IPS-18a (cell line): ENCODE measurements around the gene TRANK1.

Source experiments
- H3K27ac ChIP-seq: one replicate; pipeline ENCODE4 v1.5.1; 2013; ENCODE audit warnings: low read length
- H3K27me3 ChIP-seq: one replicate; pipeline ENCODE4 v1.6.1; 2013; ENCODE audit warnings: mild to moderate bottlenecking, low read length; ENCODE audit not compliant: control insufficient read depth, insufficient read depth
- H3K36me3 ChIP-seq: one replicate; pipeline ENCODE4 v1.6.1; 2013; ENCODE audit warnings: low read depth, low read length; ENCODE audit not compliant: control insufficient read depth
- H3K4me1 ChIP-seq: one replicate; pipeline ENCODE4 v1.6.1; 2013; ENCODE audit warnings: low read depth, low read length; ENCODE audit not compliant: control insufficient read depth
- H3K4me3 ChIP-seq: one replicate; pipeline ENCODE4 v1.5.1; 2013; ENCODE audit warnings: low read length
- H3K9ac ChIP-seq: one replicate; pipeline ENCODE4 v1.6.1; 2013; ENCODE audit warnings: mild to moderate bottlenecking, low read length, moderate library complexity
- H3K9me3 ChIP-seq: one replicate; pipeline ENCODE4 v1.6.1; 2013; ENCODE audit warnings: low read depth, low read length; ENCODE audit not compliant: control insufficient read depth

TRANK1 gene

GRCh38 chr3:36824443-36824842, 120.4 kb downstream of the TRANK1 start:
- H3K27me3 ChIP-seq = no peaks in the 10 kb centered on the region

DNA sequence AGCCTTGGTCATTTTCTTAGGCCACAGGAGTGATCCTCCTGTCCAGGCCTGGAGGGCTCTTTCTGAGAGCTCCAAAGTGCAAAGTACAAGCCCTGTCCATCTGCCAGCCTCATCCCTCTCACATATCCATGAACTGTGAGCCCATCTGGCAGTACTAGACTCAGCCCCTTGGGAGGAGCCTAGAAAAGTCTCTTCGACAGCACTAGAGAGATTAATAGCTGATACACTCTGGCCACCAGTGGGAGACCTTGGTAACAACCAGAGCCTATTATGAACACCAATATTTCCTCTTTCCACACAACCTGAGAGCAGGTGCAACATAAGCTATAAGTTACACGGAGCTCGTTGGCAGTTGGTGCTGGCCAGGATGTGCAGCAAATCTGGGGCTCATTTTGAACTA, 121.0 kb downstream of the TRANK1 start:
- H3K27me3 ChIP-seq = no peaks in the 10 kb centered on the region
- no peak overlapping the region for H3K27ac ChIP-seq
- no peak overlapping the region for H3K4me3 ChIP-seq
- no peak overlapping the region for H3K9ac ChIP-seq
- peaks cover 7% of the 10 kb centered on the region for H3K4me1 ChIP-seq
- no peaks in the 10 kb centered on the region for H3K36me3 ChIP-seq
- no peaks in the 10 kb centered on the region for H3K9me3 ChIP-seq

More at GRCh38 chr3:36824443-36824842, 120.4 kb downstream of the TRANK1 start:
- no peaks in the 10 kb centered on the region for H3K36me3 ChIP-seq
- H3K27ac ChIP-seq = no peak overlapping the region
- H3K9ac ChIP-seq = no peak overlapping the region
- peaks cover 7% of the 10 kb centered on the region for H3K4me1 ChIP-seq
- H3K4me3 ChIP-seq = no peak overlapping the region
- H3K9me3 ChIP-seq = no peaks in the 10 kb centered on the region

DNA sequence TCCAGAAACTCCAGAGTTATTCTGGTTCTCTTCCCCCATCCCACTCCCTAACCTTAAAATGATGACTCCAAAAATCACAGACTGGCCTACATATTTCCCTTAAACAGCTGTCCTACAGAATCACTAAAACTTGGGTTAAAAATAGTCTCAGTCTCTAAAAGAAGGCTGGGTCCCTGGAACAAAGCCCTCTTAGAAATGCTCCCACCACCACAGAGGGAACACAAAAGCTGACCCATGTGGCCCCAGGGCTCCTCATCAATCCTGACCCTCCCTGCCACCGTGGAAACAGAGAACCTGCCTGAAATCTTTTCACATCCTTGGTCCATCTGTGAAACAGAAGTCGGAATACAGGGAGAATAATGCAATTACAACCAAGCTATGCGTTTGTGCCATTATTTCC, 124.8 kb downstream of the TRANK1 start:
- H3K27ac ChIP-seq = no peak overlapping the region

DNA sequence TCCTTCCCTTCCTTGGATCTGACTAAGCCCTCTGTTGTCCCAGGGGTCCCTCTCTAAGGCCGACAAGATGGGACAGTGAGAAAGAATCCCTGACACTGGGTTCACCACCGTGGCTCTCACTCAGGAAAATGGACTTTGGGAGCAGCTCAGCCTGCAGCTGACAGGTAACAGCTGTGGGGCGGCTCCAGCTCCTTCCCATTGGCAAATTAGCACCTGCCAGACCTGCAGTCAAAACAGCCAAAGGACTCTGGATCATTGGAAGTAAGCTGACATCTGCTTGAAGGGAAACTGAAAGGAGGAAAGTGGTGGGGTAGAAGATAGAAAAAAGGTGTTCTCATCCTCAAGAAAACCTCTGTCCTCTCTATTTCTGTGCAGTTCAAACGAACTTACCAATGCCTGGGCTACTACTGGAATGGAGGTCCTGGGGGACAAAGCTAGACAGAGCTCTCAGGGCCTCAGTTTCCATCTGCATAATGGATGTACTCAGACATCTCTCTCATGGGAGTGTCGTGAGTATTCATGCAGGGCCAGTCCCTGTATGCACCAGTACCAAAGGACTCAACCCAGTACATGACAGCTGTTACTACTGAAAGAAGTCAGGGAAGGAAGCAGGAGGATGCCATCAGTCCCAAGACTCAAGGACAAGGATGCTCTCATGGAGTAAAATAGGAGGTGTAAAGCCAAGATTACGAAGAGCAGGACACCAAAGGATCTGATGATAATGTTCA, 126.9 kb downstream of the TRANK1 start:
- no peak overlapping the region for H3K9ac ChIP-seq
- no peaks in the 10 kb centered on the region for H3K9me3 ChIP-seq
- H3K27ac ChIP-seq = no peak overlapping the region
- H3K36me3 ChIP-seq = no peaks in the 10 kb centered on the region
- no peak overlapping the region for H3K4me3 ChIP-seq
- H3K27me3 ChIP-seq = no peaks in the 10 kb centered on the region
- peaks cover 7% of the 10 kb centered on the region for H3K4me1 ChIP-seq

More for the DNA sequence above, 124.8 kb downstream of the TRANK1 start:
- Histone ChIP-seq H3K4me3 (no peak overlapping the region), H3K9ac (no peak overlapping the region), H3K9me3 (no peaks in the 10 kb centered on the region), H3K36me3 (no peaks in the 10 kb centered on the region), H3K4me1 (peaks cover 7% of the 10 kb centered on the region), H3K27me3 (no peaks in the 10 kb centered on the region)

DNA sequence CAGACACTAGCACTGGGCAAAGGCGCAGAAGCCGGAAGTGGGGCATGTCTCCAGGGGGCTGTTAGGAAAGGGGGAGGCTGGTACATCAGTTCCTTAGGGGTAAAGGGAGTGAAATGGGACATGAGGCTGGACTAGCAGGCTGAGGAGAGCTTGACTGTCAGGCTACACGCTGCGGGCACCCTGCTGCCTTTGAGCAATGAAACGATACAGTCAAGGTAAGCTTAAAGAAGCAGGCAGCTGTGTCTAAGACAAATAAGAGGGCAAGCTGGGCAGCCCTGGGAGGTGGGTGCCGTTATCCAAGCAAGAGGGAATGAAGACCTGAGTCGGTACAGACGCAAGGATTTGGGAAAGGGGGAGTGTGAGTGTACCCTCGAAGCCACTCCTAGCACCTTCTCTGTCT, 129.5 kb downstream of the TRANK1 start:
- H3K36me3 ChIP-seq = no peaks in the 10 kb centered on the region
- no peaks in the 10 kb centered on the region for H3K27me3 ChIP-seq
- H3K4me1 ChIP-seq = no peaks in the 10 kb centered on the region
- H3K4me3 ChIP-seq = no peak overlapping the region
- H3K9me3 ChIP-seq = no peaks in the 10 kb centered on the region
- no peak overlapping the region for H3K9ac ChIP-seq
- no peak overlapping the region for H3K27ac ChIP-seq

DNA sequence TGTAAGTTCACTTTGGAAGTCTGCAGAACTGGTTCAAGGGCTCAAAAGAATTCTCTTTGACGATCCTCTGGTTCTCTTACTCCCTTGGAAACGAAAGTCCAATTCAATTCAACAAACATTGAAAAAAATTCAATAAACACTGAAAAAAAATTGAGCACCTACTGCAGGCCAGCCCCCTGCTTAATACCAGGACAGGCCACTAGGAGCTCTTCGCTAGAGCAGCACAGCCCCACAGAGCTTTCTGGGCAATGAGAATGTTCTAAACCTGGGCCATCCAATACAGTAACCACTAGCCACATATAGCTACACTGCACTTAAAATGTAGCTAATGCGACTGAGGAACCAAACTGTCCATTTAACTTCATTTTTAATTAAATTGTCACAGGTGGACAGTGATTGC, 130.1 kb downstream of the TRANK1 start:
- Histone ChIP-seq H3K4me3 (no peak overlapping the region), H3K9me3 (no peaks in the 10 kb centered on the region), H3K9ac (no peak overlapping the region), H3K4me1 (no peaks in the 10 kb centered on the region), H3K27me3 (no peaks in the 10 kb centered on the region), H3K36me3 (no peaks in the 10 kb centered on the region), H3K27ac (no peak overlapping the region)

DNA sequence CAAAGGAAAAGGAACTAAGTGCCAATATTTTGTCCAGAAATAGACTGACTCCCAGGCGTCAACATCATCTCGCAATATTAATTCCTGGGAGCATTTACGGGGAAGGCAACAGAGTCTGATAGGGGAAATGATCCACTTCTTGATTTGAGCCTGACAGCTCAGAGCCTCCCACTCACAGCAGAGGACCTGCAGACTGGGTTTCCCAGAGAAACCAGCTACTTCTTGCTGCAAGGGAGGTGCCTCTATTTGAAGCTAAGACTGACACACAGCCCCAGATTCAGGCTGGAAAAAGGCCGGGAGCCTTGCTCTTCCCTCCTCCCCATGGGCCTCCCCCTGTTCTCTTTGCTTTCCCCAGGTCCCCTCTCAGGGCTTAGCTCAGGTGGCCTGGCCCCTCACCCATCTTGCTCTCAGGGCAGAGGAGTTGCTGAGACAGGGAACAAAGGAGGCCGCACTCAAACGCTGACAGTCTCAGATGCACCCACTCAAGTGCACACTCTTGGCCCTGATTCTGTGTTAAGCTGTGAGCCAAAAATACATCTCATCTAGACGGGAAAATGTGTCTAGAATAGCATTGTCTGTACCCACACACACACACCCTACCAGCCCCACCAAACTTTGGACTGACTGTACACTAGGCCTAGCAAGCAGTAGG, 130.7 kb downstream of the TRANK1 start:
- Histone ChIP-seq H3K27me3 (no peaks in the 10 kb centered on the region), H3K9me3 (no peaks in the 10 kb centered on the region), H3K9ac (no peak overlapping the region), H3K36me3 (no peaks in the 10 kb centered on the region), H3K4me3 (no peak overlapping the region), H3K27ac (no peak overlapping the region), H3K4me1 (no peaks in the 10 kb centered on the region)

- Histone ChIP-seq H3K4me1 (no peaks in the 10 kb centered on the region), H3K36me3 (no peaks in the 10 kb centered on the region), H3K9me3 (no peaks in the 10 kb centered on the region), H3K27me3 (no peaks in the 10 kb centered on the region), H3K9ac (no peak overlapping the region), H3K27ac (no peak overlapping the region), H3K4me3 (no peak overlapping the region)
These were observed 131.5 kb downstream of the TRANK1 start for GRCh38 chr3:36813305-36813704.

GRCh38 chr3:36812240-36812639, 132.6 kb downstream of the TRANK1 start:
- no peaks in the 10 kb centered on the region for H3K4me1 ChIP-seq
- no peak overlapping the region for H3K4me3 ChIP-seq
- no peak overlapping the region for H3K27ac ChIP-seq
- H3K36me3 ChIP-seq = no peaks in the 10 kb centered on the region
- H3K27me3 ChIP-seq = no peaks in the 10 kb centered on the region
- H3K9me3 ChIP-seq = no peaks in the 10 kb centered on the region
- no peak overlapping the region for H3K9ac ChIP-seq

DNA sequence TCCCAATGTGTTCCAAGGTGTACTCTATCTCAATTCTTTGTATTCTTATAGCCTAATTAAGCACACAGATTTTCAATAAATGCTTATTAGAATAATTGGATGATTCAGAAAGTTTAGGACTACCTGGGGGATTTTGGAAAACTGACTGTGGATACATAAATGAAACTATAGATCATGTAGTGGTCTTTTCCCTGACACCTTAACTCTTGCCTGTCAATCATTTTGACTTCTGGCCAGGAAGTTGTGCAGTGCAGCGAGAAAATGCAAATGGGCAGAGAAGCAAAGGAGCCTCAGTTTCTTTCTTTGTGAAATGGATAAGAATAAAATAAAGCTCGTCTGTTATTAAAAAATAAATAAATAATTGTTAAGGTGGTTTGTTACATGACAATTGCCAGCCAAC, 133.1 kb downstream of the TRANK1 start:
- H3K9me3 ChIP-seq = no peaks in the 10 kb centered on the region
- H3K4me3 ChIP-seq = no peak overlapping the region
- no peak overlapping the region for H3K27ac ChIP-seq
- H3K9ac ChIP-seq = no peak overlapping the region
- H3K4me1 ChIP-seq = no peaks in the 10 kb centered on the region
- H3K36me3 ChIP-seq = no peaks in the 10 kb centered on the region
- no peaks in the 10 kb centered on the region for H3K27me3 ChIP-seq

DNA sequence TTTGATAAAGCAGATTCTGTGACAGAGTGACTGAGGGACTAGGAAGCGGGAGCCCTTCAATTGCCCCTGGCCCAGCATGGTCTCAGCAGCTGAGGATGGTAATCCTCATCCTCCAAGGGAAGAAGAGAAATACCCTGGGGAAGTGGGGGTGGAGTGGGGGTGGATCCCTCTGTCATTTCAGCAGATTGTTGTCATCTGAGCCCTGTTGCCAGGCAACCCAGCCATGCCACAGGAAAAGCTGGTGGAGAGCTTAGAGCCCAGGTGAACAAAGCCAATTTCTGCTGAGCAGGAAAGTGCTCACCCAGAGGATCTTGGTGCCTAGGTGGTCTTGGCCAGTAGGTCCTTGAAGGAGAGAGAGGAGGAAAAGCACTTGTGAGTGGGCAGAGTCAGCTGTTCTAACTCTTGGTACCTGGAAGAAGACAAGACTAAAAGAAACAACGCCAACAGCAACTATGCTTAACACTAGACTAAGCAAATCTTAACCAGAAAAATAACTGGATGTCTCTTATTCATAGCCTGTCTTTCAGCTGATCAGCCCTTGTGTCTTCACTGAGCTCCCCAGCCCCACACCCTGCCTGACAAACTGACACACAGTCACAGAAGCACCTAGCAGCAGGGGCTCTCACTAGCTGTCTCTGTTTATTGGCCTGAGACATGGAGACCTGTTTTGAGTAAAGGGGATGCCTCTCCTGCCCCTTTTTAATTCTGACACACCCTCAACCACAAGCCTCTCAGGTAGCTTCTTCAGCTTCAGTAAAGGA, 140.4 kb downstream of the TRANK1 start:
- H3K27me3 ChIP-seq = no peaks in the 10 kb centered on the region

More for the DNA sequence above, 140.4 kb downstream of the TRANK1 start:
- no peak overlapping the region for H3K27ac ChIP-seq
- no peaks in the 10 kb centered on the region for H3K9me3 ChIP-seq
- H3K36me3 ChIP-seq = no peaks in the 10 kb centered on the region
- peaks cover 2% of the 10 kb centered on the region for H3K4me1 ChIP-seq
- no peak overlapping the region for H3K9ac ChIP-seq
- no peak overlapping the region for H3K4me3 ChIP-seq
